Liver (tissue), 9 donors: Measurements from ENCODE around the gene PTTG1IP. TPM values are rescaled to one million over a fixed set of nuclear protein-coding genes. Genes with fewer than 3 reads are reported as not detected.

ENCODE experiments used
- DNase-seq: peaks from one replicate; pipeline ENCODE4 v3.0.0-alpha.2; 2017; ENCODE audit warnings: low spot score
- H3K27ac ChIP-seq, 2 donors: one replicate each; pipeline ENCODE4 v1.7.0; 2013; ENCODE audit warnings: inconsistent platforms in 2 of 2, low read length in 2 of 2, control low read depth in 1 of 2, low read depth in 1 of 2, mild to moderate bottlenecking in 1 of 2
- H3K27me3 ChIP-seq, 4 donors: one replicate each; pipeline versions ENCODE4 v1.6.1 to v1.7.0; 2013; ENCODE audit warnings: low read length in 3 of 4, inconsistent platforms in 1 of 4, mild to moderate bottlenecking in 1 of 4, moderate library complexity in 1 of 4; ENCODE audit not compliant: control insufficient read depth in 4 of 4, insufficient read depth in 4 of 4
- H3K36me3 ChIP-seq, 4 donors: one replicate each; pipeline versions ENCODE4 v1.6.1 to v1.7.0; 2013; ENCODE audit warnings: low read length in 3 of 4, mild to moderate bottlenecking in 3 of 4, low read depth in 1 of 4, moderate library complexity in 1 of 4; ENCODE audit not compliant: control insufficient read depth in 4 of 4, insufficient read depth in 3 of 4
- H3K4me1 ChIP-seq, 4 donors: one replicate each; pipeline versions ENCODE4 v1.6.1 to v1.7.0; 2013; ENCODE audit warnings: low read length in 3 of 4, mild to moderate bottlenecking in 3 of 4, moderate library complexity in 1 of 4; ENCODE audit not compliant: control insufficient read depth in 4 of 4, insufficient read depth in 4 of 4
- H3K4me3 ChIP-seq, 3 donors: one replicate each; pipeline versions ENCODE4 v1.6.1 to v1.7.0; 2013; ENCODE audit warnings: low read length in 3 of 3, control low read depth in 1 of 3, low read depth in 1 of 3, mild to moderate bottlenecking in 1 of 3
- H3K9ac ChIP-seq, 2 donors: one replicate each; pipeline ENCODE4 v1.7.0; 2013; ENCODE audit warnings: low read length in 2 of 2, mild to moderate bottlenecking in 2 of 2, moderate library complexity in 2 of 2, control low read depth in 1 of 2, low read depth in 1 of 2
- H3K9me3 ChIP-seq, 4 donors: one replicate each; pipeline versions ENCODE4 v1.6.1 to v1.7.0; 2013; ENCODE audit warnings: low read length in 3 of 4; ENCODE audit not compliant: control insufficient read depth in 4 of 4
- EGR1 ChIP-seq, 2 donors: IDR thresholded peaks; 2 replicates each; pipeline ENCODE4 v1.6.1; 2016 to 2018; ENCODE audit warnings: antibody characterized with exemption in 2 of 2, low read depth in 2 of 2
- FOXA1 ChIP-seq: IDR thresholded peaks from 2 replicates; pipeline ENCODE4 v1.6.1; 2016; ENCODE audit warnings: antibody characterized with exemption
- FOXA2 ChIP-seq: IDR thresholded peaks from 2 replicates; pipeline ENCODE4 v1.6.1; 2016; ENCODE audit warnings: antibody characterized with exemption
- GABPA ChIP-seq, 2 donors: IDR thresholded peaks in 1 of 2; conservative IDR thresholded peaks in 1 of 2; 2 replicates each; pipeline ENCODE4 v1.6.1; 2016; ENCODE audit warnings: antibody characterized with exemption in 2 of 2, mild to moderate bottlenecking in 1 of 2, moderate library complexity in 1 of 2
- HNF4A ChIP-seq, 2 donors: conservative IDR thresholded peaks; 2 replicates each; pipeline ENCODE4 v1.6.1; 2016; ENCODE audit warnings: antibody characterized with exemption in 2 of 2, mild to moderate bottlenecking in 2 of 2
- HNF4G ChIP-seq: IDR thresholded peaks from 2 replicates; pipeline ENCODE4 v1.6.1; 2016; ENCODE audit warnings: antibody characterized with exemption
- JUND ChIP-seq, 2 donors: IDR thresholded peaks; 2 replicates each; pipeline ENCODE4 v1.6.1; 2016; ENCODE audit warnings: antibody characterized with exemption in 2 of 2
- RAD21 ChIP-seq, 2 donors: IDR thresholded peaks; 2 replicates each; pipeline ENCODE4 v1.6.1; 2016; ENCODE audit warnings: antibody characterized with exemption in 2 of 2, mild to moderate bottlenecking in 2 of 2
- RXRA ChIP-seq, 2 donors: IDR thresholded peaks; 2 replicates each; pipeline ENCODE4 v1.6.1; 2017 to 2018; ENCODE audit warnings: antibody characterized with exemption in 2 of 2, mild to moderate bottlenecking in 1 of 2
- SP1 ChIP-seq: IDR thresholded peaks from 2 replicates; pipeline ENCODE4 v1.6.1; 2018; ENCODE audit warnings: antibody characterized with exemption, mild to moderate bottlenecking
- TAF1 ChIP-seq: conservative IDR thresholded peaks from 2 replicates; pipeline ENCODE4 v1.6.1; 2016; ENCODE audit warnings: antibody characterized with exemption, mild to moderate bottlenecking
- YY1 ChIP-seq: IDR thresholded peaks from 2 replicates; pipeline ENCODE4 v1.6.1; 2016; ENCODE audit warnings: antibody characterized with exemption, mild to moderate bottlenecking
- WGBS: extraction: QIAGEN DNeasy Blood & Tissue Kit; methylation state at CpG from one replicate; pipeline ENCODE4 v1.1.7; 2013; 5-methylcytosine and 5-hydroxymethylcytosine counted together
- polyA plus RNA-seq, 2 donors: library from polyadenylated mRNA; stranded (reverse) in 1 of 2; unstranded in 1 of 2; fragments of 200-250 nt in 1 of 2; fragments of >200 nt in 1 of 2; fragmentation: Nextera tagmentation in 1 of 2; extraction: Ambion mirVana in 1 of 2; gene quantifications; one replicate each; pipeline versions ENCODE4 v1.2.1 to v1.2.3, GENCODE V29; 2013 to 2015
- total RNA-seq, 2 donors: library from RNA; depleted of rRNA; stranded (reverse); fragments of >200 nt; gene quantifications; one replicate each; pipeline ENCODE4 v1.2.3, GENCODE V29; 2014
- TF ChIP-seq, protein P1 (sequence below): IDR thresholded peaks from 2 replicates; pipeline ENCODE4 v1.6.1; 2016; ENCODE audit warnings: antibody characterized with exemption, mild to moderate bottlenecking
- TF ChIP-seq, protein P2 (sequence below): IDR thresholded peaks from 2 replicates; pipeline ENCODE4 v1.6.1; 2016; ENCODE audit warnings: antibody characterized with exemption
- TF ChIP-seq, protein P3 (sequence below): fragments of 150-350 bp; IDR thresholded peaks from 2 replicates; pipeline ENCODE4 v1.5.1; 2017; ENCODE audit warnings: improper control_type of control experiment, low read depth, low read length; ENCODE audit not compliant: missing input control
- TF ChIP-seq, protein P4 (sequence below): IDR thresholded peaks from 2 replicates; pipeline ENCODE4 v1.6.1; 2016; ENCODE audit warnings: antibody characterized with exemption
- TF ChIP-seq, protein P5 (sequence below): IDR thresholded peaks from 2 replicates; pipeline ENCODE4 v1.6.1; 2016; ENCODE audit warnings: antibody characterized with exemption
- donor health status: healthy.
- donor health status: healthy.
- donor health status: healthy.
- donor health status: healthy.
- donor health status: healthy.

The PTTG1IP gene
- total and polyA plus RNA-seq, 4 donors: 62.0 to 94.0 (median 79.8) TPM

DNA sequence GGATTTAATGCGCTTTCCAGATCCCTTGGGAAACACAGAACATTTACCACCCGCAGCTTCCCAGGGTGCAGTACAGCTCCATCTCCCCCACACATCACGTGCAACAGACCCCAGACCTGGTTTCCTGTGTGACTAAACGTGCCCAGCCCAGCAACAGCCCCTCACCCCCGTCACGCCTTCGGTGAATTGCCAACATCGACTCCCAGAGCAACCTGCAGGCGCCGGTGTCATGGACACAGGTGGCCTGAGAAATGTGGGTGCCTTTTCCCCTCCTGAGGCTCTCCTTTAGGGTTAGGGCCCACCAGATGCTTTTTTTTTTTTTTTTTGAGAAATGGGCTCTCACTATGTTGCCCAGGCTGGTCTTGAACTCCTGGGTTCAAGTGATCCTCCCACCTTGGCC is 31.4 kb downstream of the PTTG1IP start:
- Histone ChIP-seq H3K4me3 (no peak overlapping the region), H3K9me3 (no peaks in the 10 kb centered on the region), H3K4me1 (peaks cover 2 to 18% (median 10%) of the 10 kb centered on the region in 4 donors), H3K27ac (no peak overlapping the region), H3K36me3 (no peaks in the 10 kb centered on the region), H3K27me3 (no peaks in the 10 kb centered on the region), H3K9ac (no peak overlapping the region)
- 83% methylated on average over 10 of the region's 10 CpGs for WGBS
- DNase-seq: no peak
- no peak for TF ChIP-seq HNF4A (conservative IDR thresholded peaks at IDR 0.05)
- TF ChIP-seq, protein P1, sequence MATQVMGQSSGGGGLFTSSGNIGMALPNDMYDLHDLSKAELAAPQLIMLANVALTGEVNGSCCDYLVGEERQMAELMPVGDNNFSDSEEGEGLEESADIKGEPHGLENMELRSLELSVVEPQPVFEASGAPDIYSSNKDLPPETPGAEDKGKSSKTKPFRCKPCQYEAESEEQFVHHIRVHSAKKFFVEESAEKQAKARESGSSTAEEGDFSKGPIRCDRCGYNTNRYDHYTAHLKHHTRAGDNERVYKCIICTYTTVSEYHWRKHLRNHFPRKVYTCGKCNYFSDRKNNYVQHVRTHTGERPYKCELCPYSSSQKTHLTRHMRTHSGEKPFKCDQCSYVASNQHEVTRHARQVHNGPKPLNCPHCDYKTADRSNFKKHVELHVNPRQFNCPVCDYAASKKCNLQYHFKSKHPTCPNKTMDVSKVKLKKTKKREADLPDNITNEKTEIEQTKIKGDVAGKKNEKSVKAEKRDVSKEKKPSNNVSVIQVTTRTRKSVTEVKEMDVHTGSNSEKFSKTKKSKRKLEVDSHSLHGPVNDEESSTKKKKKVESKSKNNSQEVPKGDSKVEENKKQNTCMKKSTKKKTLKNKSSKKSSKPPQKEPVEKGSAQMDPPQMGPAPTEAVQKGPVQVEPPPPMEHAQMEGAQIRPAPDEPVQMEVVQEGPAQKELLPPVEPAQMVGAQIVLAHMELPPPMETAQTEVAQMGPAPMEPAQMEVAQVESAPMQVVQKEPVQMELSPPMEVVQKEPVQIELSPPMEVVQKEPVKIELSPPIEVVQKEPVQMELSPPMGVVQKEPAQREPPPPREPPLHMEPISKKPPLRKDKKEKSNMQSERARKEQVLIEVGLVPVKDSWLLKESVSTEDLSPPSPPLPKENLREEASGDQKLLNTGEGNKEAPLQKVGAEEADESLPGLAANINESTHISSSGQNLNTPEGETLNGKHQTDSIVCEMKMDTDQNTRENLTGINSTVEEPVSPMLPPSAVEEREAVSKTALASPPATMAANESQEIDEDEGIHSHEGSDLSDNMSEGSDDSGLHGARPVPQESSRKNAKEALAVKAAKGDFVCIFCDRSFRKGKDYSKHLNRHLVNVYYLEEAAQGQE: no peak
- TF ChIP-seq FOXA1: no peak
- TF ChIP-seq RAD21 (IDR thresholded peaks at IDR 0.05): no peak
- TF ChIP-seq, protein P2, sequence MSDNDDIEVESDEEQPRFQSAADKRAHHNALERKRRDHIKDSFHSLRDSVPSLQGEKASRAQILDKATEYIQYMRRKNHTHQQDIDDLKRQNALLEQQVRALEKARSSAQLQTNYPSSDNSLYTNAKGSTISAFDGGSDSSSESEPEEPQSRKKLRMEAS: no peak
- no peak for TF ChIP-seq SP1
- no peak for TF ChIP-seq TAF1
- TF ChIP-seq RXRA (IDR thresholded peaks at IDR 0.05): no peak
- TF ChIP-seq GABPA (IDR thresholded peaks at IDR 0.05 in 1 of 2, conservative IDR thresholded peaks at IDR 0.05 in 1 of 2): no peak
- TF ChIP-seq, protein P3, sequence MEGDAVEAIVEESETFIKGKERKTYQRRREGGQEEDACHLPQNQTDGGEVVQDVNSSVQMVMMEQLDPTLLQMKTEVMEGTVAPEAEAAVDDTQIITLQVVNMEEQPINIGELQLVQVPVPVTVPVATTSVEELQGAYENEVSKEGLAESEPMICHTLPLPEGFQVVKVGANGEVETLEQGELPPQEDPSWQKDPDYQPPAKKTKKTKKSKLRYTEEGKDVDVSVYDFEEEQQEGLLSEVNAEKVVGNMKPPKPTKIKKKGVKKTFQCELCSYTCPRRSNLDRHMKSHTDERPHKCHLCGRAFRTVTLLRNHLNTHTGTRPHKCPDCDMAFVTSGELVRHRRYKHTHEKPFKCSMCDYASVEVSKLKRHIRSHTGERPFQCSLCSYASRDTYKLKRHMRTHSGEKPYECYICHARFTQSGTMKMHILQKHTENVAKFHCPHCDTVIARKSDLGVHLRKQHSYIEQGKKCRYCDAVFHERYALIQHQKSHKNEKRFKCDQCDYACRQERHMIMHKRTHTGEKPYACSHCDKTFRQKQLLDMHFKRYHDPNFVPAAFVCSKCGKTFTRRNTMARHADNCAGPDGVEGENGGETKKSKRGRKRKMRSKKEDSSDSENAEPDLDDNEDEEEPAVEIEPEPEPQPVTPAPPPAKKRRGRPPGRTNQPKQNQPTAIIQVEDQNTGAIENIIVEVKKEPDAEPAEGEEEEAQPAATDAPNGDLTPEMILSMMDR: no peak
- TF ChIP-seq EGR1 (IDR thresholded peaks at IDR 0.05; ENCODE audit: low read depth in 2 of 2): no peak
- TF ChIP-seq YY1: no peak
- TF ChIP-seq JUND (IDR thresholded peaks at IDR 0.05): no peak
- TF ChIP-seq FOXA2: no peak
- TF ChIP-seq, protein P4, sequence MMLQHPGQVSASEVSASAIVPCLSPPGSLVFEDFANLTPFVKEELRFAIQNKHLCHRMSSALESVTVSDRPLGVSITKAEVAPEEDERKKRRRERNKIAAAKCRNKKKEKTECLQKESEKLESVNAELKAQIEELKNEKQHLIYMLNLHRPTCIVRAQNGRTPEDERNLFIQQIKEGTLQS: no peak

DNA sequence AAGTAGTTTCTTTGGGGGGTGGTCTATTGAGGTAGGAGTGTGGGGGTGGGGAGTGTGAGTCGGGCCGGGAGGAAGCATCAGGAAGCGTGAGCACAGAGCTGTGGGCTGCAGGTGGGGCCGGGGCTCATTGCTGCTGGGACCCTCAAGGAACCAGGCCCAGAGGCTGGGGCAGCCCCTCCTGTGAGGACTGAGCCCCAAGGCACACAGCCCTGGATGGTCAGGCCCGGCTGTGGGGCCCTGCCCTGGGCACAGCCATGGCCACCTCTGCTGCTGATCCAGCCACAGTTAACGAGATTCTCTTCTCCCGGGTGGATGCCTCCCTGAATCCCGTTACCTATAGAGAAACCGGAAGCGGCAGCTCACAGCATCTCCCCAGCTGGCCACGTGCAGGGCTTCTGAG is 32.7 kb downstream of the PTTG1IP start:
- H3K9ac ChIP-seq: no peak overlapping the region
- H3K27me3 ChIP-seq: no peaks in the 10 kb centered on the region
- 81% methylated on average over 11 of the region's 11 CpGs for WGBS
- DNase-seq: no peak
- no peak overlapping the region for H3K4me3 ChIP-seq
- no peaks in the 10 kb centered on the region for H3K36me3 ChIP-seq
- peaks cover 0 to 5% (median 3%) of the 10 kb centered on the region in 4 donors for H3K4me1 ChIP-seq
- H3K9me3 ChIP-seq: no peaks in the 10 kb centered on the region
- no peak overlapping the region for H3K27ac ChIP-seq
- TF ChIP-seq YY1 (no peak), EGR1 (IDR thresholded peaks at IDR 0.05; ENCODE audit: low read depth in 2 of 2) (no peak), FOXA2 (no peak), TAF1 (no peak), JUND (IDR thresholded peaks at IDR 0.05) (no peak), FOXA1 (no peak), HNF4G (no peak), RXRA (IDR thresholded peaks at IDR 0.05) (no peak), SP1 (no peak)
- TF ChIP-seq, protein P2: no peak
- TF ChIP-seq, protein P3: no peak
- TF ChIP-seq, protein P5, sequence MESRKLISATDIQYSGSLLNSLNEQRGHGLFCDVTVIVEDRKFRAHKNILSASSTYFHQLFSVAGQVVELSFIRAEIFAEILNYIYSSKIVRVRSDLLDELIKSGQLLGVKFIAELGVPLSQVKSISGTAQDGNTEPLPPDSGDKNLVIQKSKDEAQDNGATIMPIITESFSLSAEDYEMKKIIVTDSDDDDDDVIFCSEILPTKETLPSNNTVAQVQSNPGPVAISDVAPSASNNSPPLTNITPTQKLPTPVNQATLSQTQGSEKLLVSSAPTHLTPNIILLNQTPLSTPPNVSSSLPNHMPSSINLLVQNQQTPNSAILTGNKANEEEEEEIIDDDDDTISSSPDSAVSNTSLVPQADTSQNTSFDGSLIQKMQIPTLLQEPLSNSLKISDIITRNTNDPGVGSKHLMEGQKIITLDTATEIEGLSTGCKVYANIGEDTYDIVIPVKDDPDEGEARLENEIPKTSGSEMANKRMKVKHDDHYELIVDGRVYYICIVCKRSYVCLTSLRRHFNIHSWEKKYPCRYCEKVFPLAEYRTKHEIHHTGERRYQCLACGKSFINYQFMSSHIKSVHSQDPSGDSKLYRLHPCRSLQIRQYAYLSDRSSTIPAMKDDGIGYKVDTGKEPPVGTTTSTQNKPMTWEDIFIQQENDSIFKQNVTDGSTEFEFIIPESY: no peak
- TF ChIP-seq, protein P4: no peak
